Measurements from ENCODE around the gene ZMYM3. TPM values are rescaled to one million over a fixed set of nuclear protein-coding genes. Genes with fewer than 3 reads are reported as not detected.

ZMYM3 gene
- total RNA-seq, 1 donor from 2014 or later = 14.3 TPM

DNA sequence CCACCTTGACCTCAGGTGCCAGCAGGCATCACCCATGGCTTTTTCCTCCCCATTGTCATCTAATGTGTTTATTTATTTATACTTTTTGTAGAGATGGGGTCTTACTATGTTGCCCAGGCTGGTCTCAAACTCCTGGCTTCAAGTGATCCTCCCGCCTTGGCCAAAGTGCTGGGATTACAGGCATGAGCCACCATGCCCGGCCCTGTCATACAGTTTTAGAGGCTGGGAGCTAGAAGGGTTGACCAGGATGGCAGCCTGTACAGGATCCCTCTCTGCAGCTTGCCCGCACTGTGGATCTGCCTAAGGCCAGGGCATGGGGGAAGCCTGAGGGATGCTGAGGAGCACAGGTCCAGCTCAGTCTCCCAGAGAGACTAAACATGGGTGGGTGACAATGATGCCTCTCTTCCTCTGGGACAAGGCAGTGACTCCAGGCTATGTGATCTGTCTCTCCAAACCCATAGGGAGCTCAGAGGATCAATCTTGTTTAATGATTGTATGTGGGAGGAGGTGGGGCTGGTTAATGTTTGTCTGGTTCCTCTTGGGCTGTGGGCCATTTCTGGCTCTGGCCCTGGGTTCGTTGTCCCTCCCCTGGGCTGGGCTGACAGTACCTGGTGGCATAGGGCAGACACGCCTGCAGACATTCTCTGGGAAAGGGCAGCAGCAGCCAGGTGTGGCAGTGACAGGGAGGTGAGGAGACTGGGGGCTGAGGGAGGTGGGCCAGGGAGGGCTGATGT lies 39.2 kb downstream of the ZMYM3 start:
- Histone ChIP-seq H3K36me3 (no peaks in the 10 kb centered on the region), H3K4me3 (no peak overlapping the region), H3K9me3 (replicated peaks) (no peaks in the 10 kb centered on the region), H3K4me1 (no peaks in the 10 kb centered on the region), H3K27me3 (ENCODE audit: low read depth) (no peaks in the 10 kb centered on the region), H3K27ac (replicated peaks) (no peak overlapping the region)
- TF ChIP-seq, protein P1, sequence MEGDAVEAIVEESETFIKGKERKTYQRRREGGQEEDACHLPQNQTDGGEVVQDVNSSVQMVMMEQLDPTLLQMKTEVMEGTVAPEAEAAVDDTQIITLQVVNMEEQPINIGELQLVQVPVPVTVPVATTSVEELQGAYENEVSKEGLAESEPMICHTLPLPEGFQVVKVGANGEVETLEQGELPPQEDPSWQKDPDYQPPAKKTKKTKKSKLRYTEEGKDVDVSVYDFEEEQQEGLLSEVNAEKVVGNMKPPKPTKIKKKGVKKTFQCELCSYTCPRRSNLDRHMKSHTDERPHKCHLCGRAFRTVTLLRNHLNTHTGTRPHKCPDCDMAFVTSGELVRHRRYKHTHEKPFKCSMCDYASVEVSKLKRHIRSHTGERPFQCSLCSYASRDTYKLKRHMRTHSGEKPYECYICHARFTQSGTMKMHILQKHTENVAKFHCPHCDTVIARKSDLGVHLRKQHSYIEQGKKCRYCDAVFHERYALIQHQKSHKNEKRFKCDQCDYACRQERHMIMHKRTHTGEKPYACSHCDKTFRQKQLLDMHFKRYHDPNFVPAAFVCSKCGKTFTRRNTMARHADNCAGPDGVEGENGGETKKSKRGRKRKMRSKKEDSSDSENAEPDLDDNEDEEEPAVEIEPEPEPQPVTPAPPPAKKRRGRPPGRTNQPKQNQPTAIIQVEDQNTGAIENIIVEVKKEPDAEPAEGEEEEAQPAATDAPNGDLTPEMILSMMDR (IDR thresholded peaks at IDR 0.05; ENCODE audit: borderline replicate concordance) = no peak
- intact Hi-C loops (cut with micrococcal nuclease) = no loop called here
- no peak for DNase-seq

DNA sequence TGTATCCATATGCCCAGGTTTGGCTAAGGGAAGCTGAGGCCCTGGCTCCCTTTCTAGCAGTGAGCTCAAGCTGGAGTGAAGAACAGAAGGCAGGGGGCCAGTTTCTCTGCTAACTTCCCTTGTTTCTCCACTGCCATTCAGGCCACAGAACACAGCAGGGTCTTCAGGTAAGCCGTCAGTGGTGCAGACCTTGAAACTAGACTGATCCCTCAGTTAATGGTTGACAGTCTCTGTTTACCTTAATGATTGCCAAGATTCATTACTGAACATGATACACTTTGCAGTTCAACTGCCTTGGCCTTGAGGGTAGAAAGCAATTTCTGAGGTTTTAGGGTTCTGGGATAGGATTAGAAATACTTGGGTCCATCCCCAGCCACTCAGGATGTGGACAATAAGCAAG lies 39.8 kb downstream of the ZMYM3 start:
- no peaks in the 10 kb centered on the region for H3K27me3 ChIP-seq (ENCODE audit: low read depth)
- H3K9me3 ChIP-seq (replicated peaks) = no peaks in the 10 kb centered on the region
- intact Hi-C loops (cut with micrococcal nuclease) = no loop called here
- H3K4me3 ChIP-seq = no peak overlapping the region
- no peak overlapping the region for H3K27ac ChIP-seq (replicated peaks)
- H3K4me1 ChIP-seq = no peaks in the 10 kb centered on the region
- DNase-seq = no peak
- TF ChIP-seq, protein P1 (IDR thresholded peaks at IDR 0.05; ENCODE audit: borderline replicate concordance) = no peak
- no peaks in the 10 kb centered on the region for H3K36me3 ChIP-seq

DNA sequence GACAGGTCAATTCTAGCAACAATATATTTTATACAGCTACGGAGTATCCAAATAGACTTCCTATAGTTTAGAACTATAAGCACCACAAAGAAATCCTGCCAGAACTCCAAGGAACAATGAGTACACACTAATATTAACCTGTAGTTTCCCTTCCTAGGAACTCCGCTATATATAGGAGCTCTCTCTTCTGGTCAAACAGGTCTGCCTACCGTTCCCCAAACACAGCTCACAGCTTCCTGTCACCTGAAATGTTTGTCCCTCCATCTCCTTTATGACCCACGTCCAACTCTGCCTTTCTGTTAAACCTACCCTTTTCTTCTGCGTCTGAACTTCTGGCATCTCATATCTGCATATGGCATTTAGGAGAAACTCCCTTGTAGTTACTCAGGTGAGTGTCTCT lies 41.4 kb downstream of the ZMYM3 start:
- no peaks in the 10 kb centered on the region for H3K4me1 ChIP-seq
- H3K4me3 ChIP-seq = no peak overlapping the region
- DNase-seq = no peak
- no peaks in the 10 kb centered on the region for H3K27me3 ChIP-seq (ENCODE audit: low read depth)
- TF ChIP-seq, protein P1 (IDR thresholded peaks at IDR 0.05; ENCODE audit: borderline replicate concordance) = no peak
- H3K27ac ChIP-seq (replicated peaks) = no peak overlapping the region
- H3K36me3 ChIP-seq = no peaks in the 10 kb centered on the region
- intact Hi-C loops (cut with micrococcal nuclease) = no loop called here
- H3K9me3 ChIP-seq (replicated peaks) = no peaks in the 10 kb centered on the region

DNA sequence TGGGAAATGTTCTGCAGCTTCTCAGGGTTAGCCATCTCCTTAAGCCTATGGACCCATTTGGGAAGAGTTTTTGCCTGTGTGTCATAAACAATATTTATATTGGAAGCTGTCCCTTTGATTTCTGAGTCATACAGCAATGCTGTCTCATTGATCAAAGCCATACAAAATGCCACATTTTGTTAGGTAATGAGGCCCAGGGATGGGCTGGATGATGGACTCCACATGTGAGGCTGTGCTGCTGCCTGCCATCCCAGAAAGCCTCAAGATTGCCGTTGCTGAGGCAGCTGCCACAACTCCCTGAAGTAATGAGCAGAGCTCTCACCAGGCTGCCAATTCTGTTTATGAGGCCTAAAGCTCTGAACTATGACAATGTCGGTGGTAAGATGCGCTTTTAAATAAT lies 43.1 kb downstream of the ZMYM3 start:
- no peaks in the 10 kb centered on the region for H3K36me3 ChIP-seq
- no peak overlapping the region for H3K27ac ChIP-seq (replicated peaks)
- no peaks in the 10 kb centered on the region for H3K27me3 ChIP-seq (ENCODE audit: low read depth)
- TF ChIP-seq, protein P1 (IDR thresholded peaks at IDR 0.05; ENCODE audit: borderline replicate concordance) = no peak
- no peaks in the 10 kb centered on the region for H3K9me3 ChIP-seq (replicated peaks)
- H3K4me1 ChIP-seq = no peaks in the 10 kb centered on the region
- no peak overlapping the region for H3K4me3 ChIP-seq
- no peak for DNase-seq
- intact Hi-C loops (cut with micrococcal nuclease) = no loop called here

DNA sequence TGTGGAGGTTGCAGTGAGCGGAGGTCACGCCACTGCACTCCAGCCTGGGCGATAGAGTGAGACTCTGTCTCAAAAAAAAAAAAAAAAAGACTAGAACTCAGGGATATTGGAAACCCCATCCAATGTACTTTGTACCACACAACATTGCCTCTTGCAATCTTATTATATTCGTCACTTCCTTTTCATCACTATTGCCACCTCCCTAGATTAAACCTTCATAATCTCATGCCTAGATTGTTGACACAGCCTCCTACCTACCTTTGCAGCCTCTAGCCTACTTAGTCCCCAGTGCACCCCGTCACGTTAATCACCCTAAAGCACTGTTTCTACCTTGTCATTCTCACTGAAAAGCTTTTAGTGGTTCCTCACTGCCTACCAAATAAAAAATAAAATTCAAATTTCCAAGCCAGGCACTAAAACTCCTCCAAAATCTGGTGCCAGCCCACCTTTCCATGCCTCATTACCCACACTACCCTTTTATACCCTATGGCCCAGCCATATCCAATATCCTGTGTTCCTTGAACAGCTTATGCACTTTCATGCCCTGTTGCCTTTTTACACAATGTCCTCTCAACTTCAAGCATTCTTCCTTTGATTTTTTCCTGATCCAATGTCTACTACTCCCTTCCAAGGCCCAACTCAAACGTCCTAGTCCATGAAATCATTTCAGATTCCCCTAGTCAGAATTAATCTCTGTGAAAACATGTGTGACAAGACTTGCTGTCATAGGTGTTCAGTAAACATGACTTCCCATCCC lies 54.5 kb downstream of the ZMYM3 start:
- TF ChIP-seq, protein P1 (IDR thresholded peaks at IDR 0.05; ENCODE audit: borderline replicate concordance) = no peak
- no peaks in the 10 kb centered on the region for H3K27me3 ChIP-seq (ENCODE audit: low read depth)
- H3K27ac ChIP-seq (replicated peaks) = no peak overlapping the region
- intact Hi-C loops (cut with micrococcal nuclease) = no loop called here
- no peaks in the 10 kb centered on the region for H3K36me3 ChIP-seq
- H3K9me3 ChIP-seq (replicated peaks) = no peaks in the 10 kb centered on the region
- no peaks in the 10 kb centered on the region for H3K4me1 ChIP-seq
- no peak overlapping the region for H3K4me3 ChIP-seq
- DNase-seq = no peak

All from left ventricle myocardium inferior (tissue), 1 donor.